Colonic mucosa (tissue), 4 donors: ENCODE results near the gene CLDN5. TPM values are rescaled to one million over a fixed set of nuclear protein-coding genes. Genes with fewer than 3 reads are reported as not detected.

Experiments used
- DNase-seq: peaks from one replicate; pipeline ENCODE4 v3.0.0-alpha.2; 2020
- H3K27ac ChIP-seq: fragments of 200-600 bp; one replicate; pipeline ENCODE4 v1.8.0; 2021
- H3K27me3 ChIP-seq: fragments of 200-600 bp; one replicate; pipeline ENCODE4 v1.8.0; 2021
- H3K36me3 ChIP-seq: fragments of 200-600 bp; one replicate; pipeline ENCODE4 v1.8.0; 2021
- H3K4me1 ChIP-seq: fragments of 200-600 bp; one replicate; pipeline ENCODE4 v1.8.0; 2021; ENCODE audit warnings: mild to moderate bottlenecking
- H3K4me3 ChIP-seq: fragments of 200-600 bp; one replicate; pipeline ENCODE4 v1.8.0; 2021
- H3K9ac ChIP-seq, 2 donors: one replicate each; pipeline ENCODE4 v1.7.0; 2013; ENCODE audit warnings: control low read depth in 2 of 2, low read depth in 2 of 2, low read length in 2 of 2
- H3K9me3 ChIP-seq: fragments of 200-600 bp; one replicate; pipeline ENCODE4 v1.8.0; 2021
- CTCF ChIP-seq: fragments of 200-600 bp; IDR thresholded peaks from one replicate; pipeline ENCODE4 v1.8.0; 2022; ENCODE audit warnings: antibody characterized with exemption, mild to moderate bottlenecking
- intact Hi-C: fragments of 100-400 bp; cut with DNase I; formaldehyde crosslinking; loops from one replicate; pipeline ENCODE4 v1.14.1; 2022
- total RNA-seq, 2 donors: library from RNA; stranded (reverse); fragmentation: NEBNext Ultra II Directional in 1 of 2; extraction: Animal tissue kit (Norgen Biotek cat#: 25700) in 1 of 2; gene quantifications; one replicate each; pipeline ENCODE4 v1.2.1, GENCODE V29; 2021
- donor health status: healthy.
- donor health status: DM: no; HTN: no; CAD: no.
- donor health status: DM: no; HTN: no; CAD: no.

The CLDN5 gene
- total RNA-seq, 2 donors from 2014 or later = 10.4 to 31.0 TPM

- Histone ChIP-seq H3K4me1 (no peaks in the 10 kb centered on the region), H3K27me3 (no peaks in the 10 kb centered on the region), H3K27ac (no peak overlapping the region), H3K9me3 (no peaks in the 10 kb centered on the region), H3K4me3 (no peak overlapping the region), H3K36me3 (no peaks in the 10 kb centered on the region), H3K9ac (no peak overlapping the region)
- no peak for DNase-seq
- TF ChIP-seq CTCF = no peak
- intact Hi-C loops = no loop called here
Measured at GRCh38 chr22:19559956-19560355, 35.7 kb upstream of the CLDN5 start.

DNA sequence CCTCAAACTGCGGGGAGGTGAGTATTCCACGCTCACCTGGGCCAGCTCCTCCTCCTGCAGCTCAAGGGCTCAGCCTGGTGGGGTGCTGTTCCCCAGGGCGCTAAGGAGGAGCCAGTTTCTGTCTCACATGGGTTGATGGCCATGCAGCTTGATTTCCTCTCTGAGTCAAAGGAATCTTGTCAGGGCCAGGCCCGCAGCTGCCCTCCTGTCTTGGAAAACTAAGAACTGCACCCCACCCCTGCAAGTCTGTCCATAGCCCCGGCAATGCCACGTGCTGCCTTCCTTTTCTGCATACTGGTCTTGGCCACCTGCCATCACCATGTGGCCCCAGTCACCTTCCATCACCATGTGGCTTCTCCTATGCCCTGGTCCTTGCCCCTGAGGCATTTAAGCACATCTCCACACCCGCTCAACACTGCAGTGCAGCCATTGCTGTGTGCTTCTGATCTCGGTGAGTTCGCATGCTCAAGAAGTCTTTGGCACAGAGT is 35.2 kb upstream of the CLDN5 start:
- intact Hi-C loops = no loop called here
- DNase-seq = no peak
- no peak for TF ChIP-seq CTCF
- Histone ChIP-seq H3K4me3 (no peak overlapping the region), H3K27me3 (no peaks in the 10 kb centered on the region), H3K9ac (no peak overlapping the region), H3K4me1 (no peaks in the 10 kb centered on the region), H3K36me3 (no peaks in the 10 kb centered on the region), H3K27ac (no peak overlapping the region), H3K9me3 (no peaks in the 10 kb centered on the region)

DNA sequence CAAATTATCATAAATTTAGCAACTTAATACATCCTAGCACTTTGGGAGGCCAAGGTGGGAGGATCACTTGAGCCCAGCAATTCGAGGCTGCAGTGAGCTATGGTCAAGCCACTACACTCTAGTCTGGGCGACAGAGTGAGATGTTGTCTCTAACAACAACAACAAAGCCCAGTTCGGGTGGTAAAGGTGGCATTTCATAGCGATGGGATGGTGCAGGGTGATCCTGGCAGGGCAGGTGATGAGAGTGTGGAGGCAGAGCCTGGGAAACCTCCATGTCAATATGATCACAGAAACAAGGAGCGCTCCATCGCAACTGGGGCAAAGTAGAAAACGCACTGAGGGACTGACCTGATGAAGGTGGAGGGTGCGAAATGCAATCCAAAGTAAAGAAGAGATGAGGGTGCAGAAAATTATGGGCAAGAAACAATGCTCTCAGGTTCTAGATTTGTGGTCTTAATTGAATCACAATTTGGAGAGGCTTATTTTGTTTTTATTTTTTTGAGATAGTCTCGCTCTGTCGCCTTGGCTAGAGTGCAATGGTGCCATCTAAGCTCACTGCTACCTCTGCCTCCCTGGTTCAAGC is 32.8 kb upstream of the CLDN5 start:
- DNase-seq = no peak
- Histone ChIP-seq H3K36me3 (no peaks in the 10 kb centered on the region), H3K27me3 (no peaks in the 10 kb centered on the region), H3K27ac (no peak overlapping the region), H3K4me3 (no peak overlapping the region), H3K4me1 (no peaks in the 10 kb centered on the region), H3K9me3 (no peaks in the 10 kb centered on the region), H3K9ac (no peak overlapping the region)
- TF ChIP-seq CTCF = no peak
- intact Hi-C loops = no loop called here

GRCh38 chr22:19555651-19556050 is 31.4 kb upstream of the CLDN5 start:
- Histone ChIP-seq H3K27ac (no peak overlapping the region), H3K27me3 (no peaks in the 10 kb centered on the region), H3K4me1 (no peaks in the 10 kb centered on the region), H3K9me3 (no peaks in the 10 kb centered on the region), H3K36me3 (no peaks in the 10 kb centered on the region), H3K4me3 (no peak overlapping the region), H3K9ac (no peak overlapping the region)
- TF ChIP-seq CTCF = no peak
- intact Hi-C loops = no loop called here
- DNase-seq = no peak

- no peak overlapping the region for H3K27ac ChIP-seq
- H3K36me3 ChIP-seq = no peaks in the 10 kb centered on the region
Measured at GRCh38 chr22:19554834-19555404, 30.7 kb upstream of the CLDN5 start.

More at GRCh38 chr22:19554834-19555404, 30.7 kb upstream of the CLDN5 start:
- Histone ChIP-seq H3K9me3 (no peaks in the 10 kb centered on the region), H3K4me3 (no peak overlapping the region), H3K27me3 (no peaks in the 10 kb centered on the region), H3K4me1 (no peaks in the 10 kb centered on the region), H3K9ac (no peak overlapping the region)
- no peak for TF ChIP-seq CTCF
- intact Hi-C loops = no loop called here
- DNase-seq = no peak
